H9 (cell line): Measurements from ENCODE around the gene ADAMTSL5. TPM values are rescaled to one million over a fixed set of nuclear protein-coding genes. Genes with fewer than 3 reads are reported as not detected.

Experiments
- DNase-seq: peaks from one replicate; pipeline ENCODE4 v3.0.0-alpha.2; 2017
- H2AFZ ChIP-seq: one replicate; pipeline ENCODE4 v1.6.1; 2013; ENCODE audit warnings: mild to moderate bottlenecking, low read length, control low read depth, moderate library complexity
- H2AK5ac ChIP-seq: 2 replicates; pipeline ENCODE4 v1.6.1; 2013; ENCODE audit warnings: low read length, control low read depth, mixed read lengths; ENCODE audit not compliant: insufficient read length
- H2BK120ac ChIP-seq: one replicate; pipeline ENCODE4 v1.6.1; 2013; ENCODE audit warnings: low read depth, mild to moderate bottlenecking, low read length, control low read depth, inconsistent platforms; ENCODE audit not compliant: poor library complexity, severe bottlenecking
- H2BK12ac ChIP-seq: 2 replicates; pipeline ENCODE4 v1.6.1; 2013; ENCODE audit warnings: low read length, control low read depth, mixed read lengths, low read depth; ENCODE audit not compliant: insufficient read length
- H2BK15ac ChIP-seq: 2 replicates; pipeline ENCODE4 v1.6.1; 2013; ENCODE audit warnings: low read depth, low read length, control low read depth
- H2BK20ac ChIP-seq: one replicate; pipeline ENCODE4 v1.6.1; 2013; ENCODE audit warnings: low read depth, mild to moderate bottlenecking, low read length, control low read depth, inconsistent platforms; ENCODE audit not compliant: poor library complexity, severe bottlenecking
- H2BK5ac ChIP-seq: 2 replicates; pipeline ENCODE4 v1.6.1; 2013; ENCODE audit warnings: low read length, control low read depth, mixed read lengths; ENCODE audit not compliant: insufficient read length
- H3K14ac ChIP-seq: 2 replicates; pipeline ENCODE4 v1.6.1; 2013; ENCODE audit warnings: low read length, control low read depth; ENCODE audit not compliant: insufficient read depth
- H3K18ac ChIP-seq: 2 replicates; pipeline ENCODE4 v1.6.1; 2013; ENCODE audit warnings: low read depth, mild to moderate bottlenecking, mixed read lengths, low read length, control low read depth; ENCODE audit not compliant: insufficient read length
- H3K23ac ChIP-seq: 2 replicates; pipeline ENCODE4 v1.6.1; 2013; ENCODE audit warnings: low read length, control low read depth, mixed read lengths, low read depth; ENCODE audit not compliant: insufficient read length
- H3K23me2 ChIP-seq: 2 replicates; pipeline ENCODE4 v1.6.1; 2013; ENCODE audit warnings: low read depth, mild to moderate bottlenecking, mixed read lengths, low read length, control low read depth; ENCODE audit not compliant: insufficient read length, poor library complexity, severe bottlenecking
- H3K27ac ChIP-seq: 2 replicates; pipeline ENCODE4 v1.5.1; 2013; ENCODE audit warnings: low read length, control low read depth, mixed read lengths, low read depth; ENCODE audit not compliant: insufficient read length
- H3K27me3 ChIP-seq: 2 replicates; pipeline ENCODE4 v1.6.1; 2013; ENCODE audit warnings: low read length, control low read depth, inconsistent platforms; ENCODE audit not compliant: insufficient read depth
- H3K4ac ChIP-seq: 2 replicates; pipeline ENCODE4 v1.6.1; 2013; ENCODE audit warnings: low read depth, mild to moderate bottlenecking, control low read depth, inconsistent platforms, low read length, moderate library complexity
- H3K4me1 ChIP-seq: 2 replicates; pipeline ENCODE4 v1.6.1; 2013; ENCODE audit warnings: low read length, control low read depth, inconsistent platforms; ENCODE audit not compliant: insufficient read depth
- H3K4me2 ChIP-seq: 2 replicates; pipeline ENCODE4 v1.6.1; 2013; ENCODE audit warnings: low read length, control low read depth, mixed read lengths; ENCODE audit not compliant: insufficient read length, insufficient read depth
- H3K56ac ChIP-seq: 2 replicates; pipeline ENCODE4 v1.6.1; 2013; ENCODE audit warnings: low read depth, mild to moderate bottlenecking, mixed read lengths, low read length, control low read depth; ENCODE audit not compliant: insufficient read length
- H3K79me1 ChIP-seq: 2 replicates; pipeline ENCODE4 v1.6.1; 2013; ENCODE audit warnings: low read depth, mild to moderate bottlenecking, moderate library complexity, low read length, control low read depth, inconsistent platforms; ENCODE audit not compliant: insufficient read depth, poor library complexity, severe bottlenecking
- H3K79me2 ChIP-seq: 2 replicates; pipeline ENCODE4 v1.6.1; 2013; ENCODE audit warnings: low read length, control low read depth, inconsistent platforms; ENCODE audit not compliant: insufficient read depth
- H3K9ac ChIP-seq: 2 replicates; pipeline ENCODE4 v1.6.1; 2013; ENCODE audit warnings: low read length, control low read depth, mixed read lengths; ENCODE audit not compliant: insufficient read length; ENCODE audit errors: extremely low read depth
- H3K9me3 ChIP-seq: one replicate; pipeline ENCODE4 v1.6.1; 2013; ENCODE audit warnings: low read depth, low read length, inconsistent platforms; ENCODE audit not compliant: control insufficient read depth
- H3T11ph ChIP-seq: one replicate; pipeline ENCODE4 v1.6.1; 2013; ENCODE audit warnings: mild to moderate bottlenecking, low read length, control low read depth, inconsistent platforms
- H4K20me1 ChIP-seq: one replicate; pipeline ENCODE4 v1.6.1; 2013; ENCODE audit not compliant: control insufficient read depth, insufficient read length, insufficient read depth
- H4K5ac ChIP-seq: 2 replicates; pipeline ENCODE4 v1.6.1; 2013; ENCODE audit warnings: low read depth, mild to moderate bottlenecking, mixed read lengths, low read length, control low read depth; ENCODE audit not compliant: insufficient read length
- H4K8ac ChIP-seq: replicated peaks from 2 replicates; pipeline ENCODE4 v1.6.1; 2013; ENCODE audit warnings: low read length, control low read depth, mixed read lengths, low read depth; ENCODE audit not compliant: insufficient read length
- H4K91ac ChIP-seq: 2 replicates; pipeline ENCODE4 v1.6.1; 2013; ENCODE audit warnings: low read depth, mild to moderate bottlenecking, moderate library complexity, mixed read lengths, low read length, control low read depth; ENCODE audit not compliant: insufficient read length
- H3K27ac Mint-ChIP-seq, 3 experiments: 2 replicates in 2 of 3; 3 replicates in 1 of 3; pipeline ENCODE4 v1.8.0; 2020 to 2021; ENCODE audit warnings: mixed read lengths in 3 of 3, mild to moderate bottlenecking in 1 of 3, moderate library complexity in 1 of 3
- H3K27me3 Mint-ChIP-seq: 2 replicates; pipeline ENCODE4 v1.8.0; 2021; ENCODE audit warnings: low read depth, mild to moderate bottlenecking, moderate library complexity, mixed read lengths
- H3K36me3 Mint-ChIP-seq, 3 experiments: 2 replicates in 2 of 3; 3 replicates in 1 of 3; pipeline ENCODE4 v1.8.0; 2020 to 2021; ENCODE audit warnings: low read depth in 3 of 3, mixed read lengths in 3 of 3; ENCODE audit not compliant: insufficient read depth in 1 of 3
- H3K4me1 Mint-ChIP-seq, 2 experiments: 2 replicates each; pipeline ENCODE4 v1.8.0; 2020; ENCODE audit warnings: mixed read lengths in 2 of 2
- H3K4me3 Mint-ChIP-seq, 2 experiments: 2 replicates in 1 of 2; 3 replicates in 1 of 2; pipeline ENCODE4 v1.8.0; 2020 to 2021; ENCODE audit warnings: mild to moderate bottlenecking in 2 of 2, mixed read lengths in 2 of 2, moderate library complexity in 1 of 2
- H3K9me3 Mint-ChIP-seq, 2 experiments: 2 replicates in 1 of 2; 3 replicates in 1 of 2; pipeline ENCODE4 v1.8.0; 2020; ENCODE audit warnings: mild to moderate bottlenecking in 2 of 2, mixed read lengths in 2 of 2, moderate library complexity in 1 of 2
- WGBS: extraction: QIAGEN DNeasy Blood & Tissue Kit; methylation state at CpG from one replicate; pipeline ENCODE4 v1.1.7; 2013; ENCODE audit warnings: missing lambda C conversion rate, low lambda C conversion rate, mixed read lengths; ENCODE audit not compliant: insufficient read length; ENCODE audit errors: extremely low coverage; 5-methylcytosine and 5-hydroxymethylcytosine counted together
- total RNA-seq: library from RNA; stranded (reverse); gene quantifications from 2 replicates; pipeline ENCODE4 v1.2.1, GENCODE V29; 2021
- TF ChIP-seq, protein P1 (sequence below): fragments of 200-600 bp; sonication (generic); conservative IDR thresholded peaks from 3 replicates; pipeline ENCODE4 v1.8.0; 2021; ENCODE audit warnings: antibody characterized with exemption, mild to moderate bottlenecking

ADAMTSL5 gene
- total RNA-seq, 1 experiment from 2014 or later: 1.5 TPM

DNA sequence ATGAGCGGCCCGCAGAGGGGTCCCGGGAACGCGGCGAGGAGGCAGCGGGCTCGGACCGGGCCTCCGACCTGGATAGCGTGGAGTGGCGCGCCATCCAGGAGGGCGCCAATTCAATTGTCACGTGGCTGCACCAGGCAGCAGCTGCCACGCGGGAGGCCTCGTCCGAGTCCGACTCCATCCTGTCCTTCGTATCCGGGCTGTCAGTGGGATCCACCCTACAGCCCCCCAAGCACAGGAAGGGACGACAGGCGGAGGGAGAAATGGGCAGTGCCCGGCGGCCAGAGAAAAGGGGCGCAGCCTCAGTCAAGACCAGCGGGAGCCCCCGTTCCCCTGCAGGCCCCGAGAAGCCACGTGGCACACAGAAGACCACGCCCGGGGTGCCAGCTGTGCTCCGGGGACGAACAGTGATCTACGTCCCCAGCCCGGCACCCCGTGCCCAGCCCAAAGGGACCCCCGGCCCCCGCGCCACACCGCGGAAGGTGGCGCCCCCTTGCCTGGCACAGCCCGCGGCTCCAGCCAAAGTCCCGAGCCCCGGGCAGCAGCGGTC, 44.5 kb downstream of the ADAMTSL5 start:
- Mint-ChIP-seq H3K4me3 (peak overlapping the region; percentile 8 to 67; a peak in 1 of 5 replicates), H3K4me1 (peaks cover 2 to 9% of the 10 kb centered on the region in 2 experiments; a peak in 3 of 4 replicates), H3K36me3 (no peaks in the 10 kb centered on the region), H3K27ac (no peak overlapping the region), H3K27me3 (peaks cover 83% of the 10 kb centered on the region), H3K9me3 (no peaks in the 10 kb centered on the region)
- no peak overlapping the region for H4K8ac ChIP-seq
- H3K4me1 ChIP-seq: no peaks in the 10 kb centered on the region
- H3K4me2 ChIP-seq: no peak overlapping the region
- H2AFZ ChIP-seq: no peak overlapping the region
- no peaks in the 10 kb centered on the region for H3K79me2 ChIP-seq
- H2BK12ac ChIP-seq: no peak overlapping the region
- H3K56ac ChIP-seq: no peak overlapping the region
- no peak overlapping the region for H2BK20ac ChIP-seq
- no CpG with 5 or more reads among the region's 49 CpGs for WGBS
- H3K9me3 ChIP-seq: no peaks in the 10 kb centered on the region
- H4K5ac ChIP-seq: no peak overlapping the region
- no peak overlapping the region for H3K27ac ChIP-seq
- no peak overlapping the region for H3K14ac ChIP-seq
- H4K91ac ChIP-seq: no peak overlapping the region
- TF ChIP-seq, protein P1, sequence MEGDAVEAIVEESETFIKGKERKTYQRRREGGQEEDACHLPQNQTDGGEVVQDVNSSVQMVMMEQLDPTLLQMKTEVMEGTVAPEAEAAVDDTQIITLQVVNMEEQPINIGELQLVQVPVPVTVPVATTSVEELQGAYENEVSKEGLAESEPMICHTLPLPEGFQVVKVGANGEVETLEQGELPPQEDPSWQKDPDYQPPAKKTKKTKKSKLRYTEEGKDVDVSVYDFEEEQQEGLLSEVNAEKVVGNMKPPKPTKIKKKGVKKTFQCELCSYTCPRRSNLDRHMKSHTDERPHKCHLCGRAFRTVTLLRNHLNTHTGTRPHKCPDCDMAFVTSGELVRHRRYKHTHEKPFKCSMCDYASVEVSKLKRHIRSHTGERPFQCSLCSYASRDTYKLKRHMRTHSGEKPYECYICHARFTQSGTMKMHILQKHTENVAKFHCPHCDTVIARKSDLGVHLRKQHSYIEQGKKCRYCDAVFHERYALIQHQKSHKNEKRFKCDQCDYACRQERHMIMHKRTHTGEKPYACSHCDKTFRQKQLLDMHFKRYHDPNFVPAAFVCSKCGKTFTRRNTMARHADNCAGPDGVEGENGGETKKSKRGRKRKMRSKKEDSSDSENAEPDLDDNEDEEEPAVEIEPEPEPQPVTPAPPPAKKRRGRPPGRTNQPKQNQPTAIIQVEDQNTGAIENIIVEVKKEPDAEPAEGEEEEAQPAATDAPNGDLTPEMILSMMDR: no peak
- H3K18ac ChIP-seq: no peak overlapping the region
- H3K4ac ChIP-seq: no peak overlapping the region
- peaks cover 3% of the 10 kb centered on the region for H4K20me1 ChIP-seq
- no peaks in the 10 kb centered on the region for H3K79me1 ChIP-seq
- H2BK120ac ChIP-seq: no peak overlapping the region
- H3K23ac ChIP-seq: no peak overlapping the region
- peaks cover 61% of the 10 kb centered on the region for H3K27me3 ChIP-seq
- peaks cover 9% of the 10 kb centered on the region for H3K23me2 ChIP-seq
- H3T11ph ChIP-seq: no peak overlapping the region
- H2AK5ac ChIP-seq: no peak overlapping the region
- H2BK5ac ChIP-seq: no peak overlapping the region
- no peak overlapping the region for H2BK15ac ChIP-seq
- DNase-seq: no peak
- no peak overlapping the region for H3K9ac ChIP-seq
